ENCODE measurements around the gene UNC5B. TPM values are rescaled to one million over a fixed set of nuclear protein-coding genes. Genes with fewer than 3 reads are reported as not detected.

Gene UNC5B
- total and polyA plus RNA-seq, 4 experiments from 2014 or later: not detected

GRCh38 chr10:71241830-71242621, 29.7 kb downstream of the UNC5B start:
- DNase-seq: no peak
- H3K36me3 Mint-ChIP-seq: no peaks in the 10 kb centered on the region
- peaks cover 2% of the 10 kb centered on the region in 2 donors for H3K27me3 Mint-ChIP-seq
- no peaks in the 10 kb centered on the region for H3K4me1 ChIP-seq (ENCODE audit: insufficient read depth, low read length)
- no peak overlapping the region for H3K4me3 Mint-ChIP-seq
- no peaks in the 10 kb centered on the region for H3K27me3 ChIP-seq (ENCODE audit: insufficient read depth, low read length)
- no peak overlapping the region for H3K27ac Mint-ChIP-seq
- no peaks in the 10 kb centered on the region for H3K4me1 Mint-ChIP-seq
- no peaks in the 10 kb centered on the region for H3K9me3 Mint-ChIP-seq
- CTCF ChIA-PET (ENCODE audit: partially characterized antibody): interaction anchor here (1.0 kb wide), 1 partner anchor 12 kb away, joined by 3 read pairs; no protein-coding TSS in a partner anchor
- no peak overlapping the region for H3K4me3 ChIP-seq (ENCODE audit: low read length in 2 of 2)
- H3K27ac ChIP-seq (ENCODE audit: low read depth, low read length): no peak overlapping the region
- no peaks in the 10 kb centered on the region for H3K9me3 ChIP-seq (ENCODE audit: control insufficient read depth in 1 of 2, low read length in 2 of 2)
- POLR2A ChIA-PET (ENCODE audit: partially characterized antibody): no interaction called here
- no peaks in the 10 kb centered on the region for H3K36me3 ChIP-seq (ENCODE audit: insufficient read depth, low read length)
- intact Hi-C loops (cut with micrococcal nuclease): no loop called here

DNA sequence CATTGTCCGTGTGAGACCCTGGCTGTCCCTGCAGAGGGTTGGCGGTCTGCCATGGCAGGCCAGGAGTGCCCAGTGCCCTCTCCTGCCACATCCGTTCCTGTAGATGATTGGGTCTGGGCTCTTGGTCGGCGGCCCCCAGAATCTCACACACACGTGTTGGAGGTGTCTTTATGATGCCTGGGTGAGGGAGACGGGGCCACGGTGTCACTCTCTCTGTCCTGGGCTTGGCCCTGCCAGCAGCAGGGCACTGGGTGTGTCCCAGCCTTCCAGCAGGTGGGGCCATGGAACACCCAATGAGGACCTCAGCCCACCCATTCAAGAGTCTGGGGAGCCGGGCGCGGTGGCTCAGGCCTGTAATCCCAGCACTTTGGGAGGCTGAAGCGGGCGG, 30.2 kb downstream of the UNC5B start:
- no peak overlapping the region for H3K4me3 ChIP-seq (ENCODE audit: low read length in 2 of 2)
- no peaks in the 10 kb centered on the region for H3K9me3 ChIP-seq (ENCODE audit: control insufficient read depth in 1 of 2, low read length in 2 of 2)
- no peaks in the 10 kb centered on the region for H3K4me1 Mint-ChIP-seq
- H3K4me1 ChIP-seq (ENCODE audit: insufficient read depth, low read length): no peaks in the 10 kb centered on the region
- no peak overlapping the region for H3K27ac Mint-ChIP-seq
- H3K27ac ChIP-seq (ENCODE audit: low read depth, low read length): no peak overlapping the region
- peaks cover 2% of the 10 kb centered on the region in 2 donors for H3K27me3 Mint-ChIP-seq
- DNase-seq: no peak
- ChIA-PET CTCF (ENCODE audit: partially characterized antibody) (no interaction called here), POLR2A (ENCODE audit: partially characterized antibody) (no interaction called here)
- no peaks in the 10 kb centered on the region for H3K36me3 ChIP-seq (ENCODE audit: insufficient read depth, low read length)
- no peaks in the 10 kb centered on the region for H3K36me3 Mint-ChIP-seq
- no peaks in the 10 kb centered on the region for H3K9me3 Mint-ChIP-seq
- H3K27me3 ChIP-seq (ENCODE audit: insufficient read depth, low read length): no peaks in the 10 kb centered on the region
- no peak overlapping the region for H3K4me3 Mint-ChIP-seq
- intact Hi-C loops (cut with micrococcal nuclease): no loop called here

GRCh38 chr10:71243756-71244395, 31.5 kb downstream of the UNC5B start:
- no peak for DNase-seq
- no peaks in the 10 kb centered on the region for H3K36me3 Mint-ChIP-seq
- no peaks in the 10 kb centered on the region for H3K36me3 ChIP-seq (ENCODE audit: insufficient read depth, low read length)
- H3K27ac ChIP-seq (ENCODE audit: low read depth, low read length): no peak overlapping the region
- H3K4me3 ChIP-seq (ENCODE audit: low read length in 2 of 2): no peak overlapping the region
- H3K27me3 ChIP-seq (ENCODE audit: insufficient read depth, low read length): no peaks in the 10 kb centered on the region
- CTCF ChIA-PET (ENCODE audit: partially characterized antibody): no interaction called here
- POLR2A ChIA-PET (ENCODE audit: partially characterized antibody): no interaction called here
- H3K27ac Mint-ChIP-seq: no peak overlapping the region
- H3K4me1 Mint-ChIP-seq: no peaks in the 10 kb centered on the region
- no peak overlapping the region for H3K4me3 Mint-ChIP-seq
- H3K27me3 Mint-ChIP-seq: peaks cover 2% of the 10 kb centered on the region in 2 donors
- no peaks in the 10 kb centered on the region for H3K4me1 ChIP-seq (ENCODE audit: insufficient read depth, low read length)
- no peaks in the 10 kb centered on the region for H3K9me3 Mint-ChIP-seq
- H3K9me3 ChIP-seq (ENCODE audit: control insufficient read depth in 1 of 2, low read length in 2 of 2): no peaks in the 10 kb centered on the region
- intact Hi-C loops (cut with micrococcal nuclease): no loop called here

- Mint-ChIP-seq H3K27me3 (peaks cover 2% of the 10 kb centered on the region in 2 donors), H3K4me3 (no peak overlapping the region), H3K27ac (no peak overlapping the region), H3K36me3 (no peaks in the 10 kb centered on the region), H3K9me3 (no peaks in the 10 kb centered on the region), H3K4me1 (no peaks in the 10 kb centered on the region)
- POLR2A ChIA-PET (ENCODE audit: partially characterized antibody): no interaction called here
- no peaks in the 10 kb centered on the region for H3K36me3 ChIP-seq (ENCODE audit: insufficient read depth, low read length)
- H3K4me1 ChIP-seq (ENCODE audit: insufficient read depth, low read length): no peaks in the 10 kb centered on the region
- CTCF ChIA-PET (ENCODE audit: partially characterized antibody): no interaction called here
- H3K27ac ChIP-seq (ENCODE audit: low read depth, low read length): no peak overlapping the region
- no peaks in the 10 kb centered on the region for H3K9me3 ChIP-seq (ENCODE audit: control insufficient read depth in 1 of 2, low read length in 2 of 2)
- DNase-seq: no peak
- no peak overlapping the region for H3K4me3 ChIP-seq (ENCODE audit: low read length in 2 of 2)
- H3K27me3 ChIP-seq (ENCODE audit: insufficient read depth, low read length): no peaks in the 10 kb centered on the region
- intact Hi-C loops (cut with micrococcal nuclease): no loop called here
These were observed 32.4 kb downstream of the UNC5B start for GRCh38 chr10:71244431-71245419.

DNA sequence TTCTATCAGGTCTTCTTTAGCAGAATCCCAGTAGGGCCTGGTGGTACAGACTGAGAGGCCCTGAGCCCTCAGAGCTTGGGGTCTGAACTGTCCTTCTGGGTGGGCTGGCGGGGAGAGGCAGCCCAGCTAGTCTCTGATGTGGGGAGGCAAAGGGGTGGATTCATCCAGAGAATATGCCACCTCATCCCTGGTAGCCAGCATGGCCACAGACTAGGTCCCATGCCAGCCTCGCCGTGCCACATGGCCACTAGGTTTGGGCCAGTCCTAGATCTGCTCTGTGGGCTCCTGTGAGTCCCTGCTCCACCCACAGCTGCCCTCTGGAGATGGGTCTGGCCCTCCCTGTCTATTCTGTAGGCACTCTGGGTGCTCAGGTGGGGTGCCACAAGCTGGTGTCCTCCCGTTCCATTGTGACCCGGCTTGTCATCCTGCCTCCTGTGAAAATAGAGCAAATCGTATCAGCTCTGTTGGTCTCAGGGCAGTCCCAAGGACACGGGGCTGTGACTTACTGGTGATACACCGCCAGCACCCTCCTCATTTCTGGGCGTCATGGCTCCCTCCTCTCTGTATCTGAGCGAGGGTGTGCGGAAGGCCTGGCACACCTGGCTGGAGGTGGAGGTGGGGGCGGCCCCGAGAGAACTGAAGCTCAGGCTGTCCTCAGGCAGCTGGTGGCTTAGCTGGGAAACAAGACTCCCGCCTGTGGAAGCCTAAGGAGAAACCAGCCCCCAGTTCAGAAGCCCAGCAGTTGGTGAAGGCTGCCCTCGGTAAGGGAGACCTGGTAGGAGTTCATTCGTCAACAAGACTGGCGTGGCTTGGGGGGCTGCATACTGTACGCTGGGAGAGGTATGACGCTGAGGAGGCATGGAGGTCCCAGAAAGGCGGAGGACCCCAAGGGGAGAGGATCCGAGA, 33.3 kb downstream of the UNC5B start:
- no peaks in the 10 kb centered on the region for H3K4me1 Mint-ChIP-seq
- ChIA-PET POLR2A (ENCODE audit: partially characterized antibody) (no interaction called here), CTCF (ENCODE audit: partially characterized antibody) (no interaction called here)
- intact Hi-C loops (cut with micrococcal nuclease): no loop called here
- no peak for DNase-seq
- no peaks in the 10 kb centered on the region for H3K27me3 ChIP-seq (ENCODE audit: insufficient read depth, low read length)
- no peak overlapping the region for H3K27ac Mint-ChIP-seq
- H3K9me3 Mint-ChIP-seq: no peaks in the 10 kb centered on the region
- no peak overlapping the region for H3K27ac ChIP-seq (ENCODE audit: low read depth, low read length)
- H3K36me3 Mint-ChIP-seq: no peaks in the 10 kb centered on the region
- H3K9me3 ChIP-seq (ENCODE audit: control insufficient read depth in 1 of 2, low read length in 2 of 2): no peaks in the 10 kb centered on the region
- H3K4me1 ChIP-seq (ENCODE audit: insufficient read depth, low read length): no peaks in the 10 kb centered on the region
- no peaks in the 10 kb centered on the region for H3K36me3 ChIP-seq (ENCODE audit: insufficient read depth, low read length)
- H3K4me3 Mint-ChIP-seq: no peak overlapping the region
- H3K27me3 Mint-ChIP-seq: peaks cover 2% of the 10 kb centered on the region in 2 donors
- H3K4me3 ChIP-seq (ENCODE audit: low read length in 2 of 2): no peak overlapping the region

GRCh38 chr10:71246591-71247413, 34.4 kb downstream of the UNC5B start:
- no peak overlapping the region for H3K4me3 Mint-ChIP-seq
- peaks cover 0 to 2% of the 10 kb centered on the region in 2 donors for H3K27me3 Mint-ChIP-seq
- Histone ChIP-seq H3K36me3 (ENCODE audit: insufficient read depth, low read length) (no peaks in the 10 kb centered on the region), H3K27me3 (ENCODE audit: insufficient read depth, low read length) (no peaks in the 10 kb centered on the region), H3K4me1 (ENCODE audit: insufficient read depth, low read length) (no peaks in the 10 kb centered on the region), H3K9me3 (ENCODE audit: control insufficient read depth in 1 of 2, low read length in 2 of 2) (no peaks in the 10 kb centered on the region), H3K4me3 (ENCODE audit: low read length in 2 of 2) (no peak overlapping the region), H3K27ac (ENCODE audit: low read depth, low read length) (no peak overlapping the region)
- no peaks in the 10 kb centered on the region for H3K36me3 Mint-ChIP-seq
- ChIA-PET POLR2A (ENCODE audit: partially characterized antibody) (no interaction called here), CTCF (ENCODE audit: partially characterized antibody) (no interaction called here)
- intact Hi-C loops (cut with micrococcal nuclease): no loop called here
- H3K9me3 Mint-ChIP-seq: no peaks in the 10 kb centered on the region
- DNase-seq: no peak
- H3K4me1 Mint-ChIP-seq: no peaks in the 10 kb centered on the region
- H3K27ac Mint-ChIP-seq: no peak overlapping the region
